ENCODE data around the gene MYO5B.

- TF ChIP-seq CTCF (IDR thresholded peaks at IDR 0.05; ENCODE audit: low read length): no peak
- no peak for TF ChIP-seq EZH2 (optimal IDR thresholded peaks at IDR 0.05; ENCODE audit: low read depth, low read length)
- no peak for TF ChIP-seq EZH2phosphoT487 (IDR thresholded peaks at IDR 0.05; ENCODE audit: low read length)
These were observed 1.8 kb downstream of the MYO5B start for GRCh38 chr18:50192995-50193795.
